GM19099 (cell line): ENCODE data around the gene TBC1D16.

Experiments
- POLR2A ChIP-seq: IDR thresholded peaks from 3 replicates; pipeline ENCODE4 v1.6.1; 2011; ENCODE audit warnings: low read depth; ENCODE audit not compliant: insufficient read length; ENCODE audit errors: extremely low read depth

The TBC1D16 gene

GRCh38 chr17:79984045-79984840, 51.4 kb downstream of the TBC1D16 start:
- TF ChIP-seq POLR2A: no peak

DNA sequence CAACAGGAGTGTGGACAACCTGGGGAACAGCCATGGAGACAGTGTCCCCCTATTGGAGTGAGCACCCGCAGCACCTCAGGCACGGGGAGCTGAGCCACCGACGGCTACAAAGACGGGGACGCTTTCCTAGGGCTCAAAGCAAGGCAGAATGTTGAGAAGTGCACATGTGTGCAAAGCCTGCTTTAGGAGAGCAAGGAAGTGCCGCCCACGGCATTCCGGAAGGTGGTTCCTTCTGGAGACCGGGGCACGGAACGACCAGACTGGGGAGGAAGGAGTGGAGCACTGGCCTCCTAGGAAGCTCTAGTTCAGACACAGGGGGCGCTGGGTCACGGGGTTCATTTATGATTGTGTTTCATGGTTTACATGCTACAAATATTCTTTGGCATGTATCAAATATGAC, 52.2 kb downstream of the TBC1D16 start:
- TF ChIP-seq POLR2A: no peak

DNA sequence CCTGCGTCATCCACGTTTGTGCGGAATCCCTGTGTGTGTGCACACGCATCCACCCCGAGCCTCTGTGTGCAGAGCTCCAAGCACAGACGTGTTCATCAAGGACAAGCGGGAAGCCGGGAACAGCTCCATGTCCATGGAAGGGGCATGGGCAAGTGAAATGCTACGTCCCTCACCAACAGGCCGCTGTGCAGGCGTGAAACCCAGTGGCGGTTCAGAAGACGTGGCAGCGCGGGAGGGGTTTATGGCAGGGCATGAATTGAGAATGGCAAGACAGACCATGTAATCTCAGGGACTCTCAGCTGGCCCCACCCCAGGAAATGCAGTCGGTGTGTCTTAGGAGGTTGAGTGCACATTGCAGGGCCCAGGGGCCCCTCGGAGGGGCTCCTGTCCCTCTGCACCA, 52.7 kb downstream of the TBC1D16 start:
- no peak for TF ChIP-seq POLR2A

DNA sequence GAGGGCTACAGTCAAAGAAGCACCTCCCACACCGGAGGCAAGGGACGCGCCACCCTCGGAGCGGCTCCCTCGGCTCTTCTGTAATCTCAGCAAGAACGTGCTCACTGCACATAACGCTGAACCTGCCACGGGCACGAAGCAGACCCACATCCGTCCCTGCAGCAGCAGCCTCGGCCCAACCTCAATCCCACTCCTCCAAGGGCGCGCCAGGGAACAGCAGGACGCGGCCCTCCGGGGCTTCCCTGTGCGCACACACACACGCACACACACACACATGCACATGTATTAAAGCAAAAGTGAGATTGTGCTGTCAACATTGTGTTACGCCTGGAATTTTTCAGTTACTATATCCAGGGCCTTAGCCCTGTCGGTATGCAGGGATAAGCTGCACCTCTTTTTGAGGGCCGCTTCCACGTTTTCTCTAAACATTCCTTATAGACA, 54.0 kb downstream of the TBC1D16 start:
- TF ChIP-seq POLR2A: no peak

DNA sequence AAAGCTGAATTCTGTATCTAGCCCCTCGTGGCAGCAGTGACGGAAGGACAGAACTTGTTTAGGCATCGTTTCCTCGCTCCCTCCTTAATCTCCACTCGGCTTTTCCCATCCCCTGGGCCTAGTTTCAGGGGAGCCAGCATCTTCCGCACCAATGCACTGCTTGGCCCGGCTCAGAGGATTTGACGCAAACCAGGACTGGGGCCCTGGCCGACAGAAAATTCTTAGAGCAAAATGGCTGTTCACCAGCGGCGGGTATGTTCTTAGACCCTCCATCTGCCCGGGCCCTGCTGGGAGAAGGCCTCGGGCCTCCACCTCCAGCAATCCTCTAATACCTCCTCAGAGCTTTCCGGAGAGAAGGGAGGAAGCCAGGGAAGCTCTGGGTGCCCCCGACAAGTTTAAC, 54.6 kb downstream of the TBC1D16 start:
- TF ChIP-seq POLR2A: no peak

- no peak for TF ChIP-seq POLR2A
Measured at GRCh38 chr17:79980246-79981043, 55.2 kb downstream of the TBC1D16 start.

DNA sequence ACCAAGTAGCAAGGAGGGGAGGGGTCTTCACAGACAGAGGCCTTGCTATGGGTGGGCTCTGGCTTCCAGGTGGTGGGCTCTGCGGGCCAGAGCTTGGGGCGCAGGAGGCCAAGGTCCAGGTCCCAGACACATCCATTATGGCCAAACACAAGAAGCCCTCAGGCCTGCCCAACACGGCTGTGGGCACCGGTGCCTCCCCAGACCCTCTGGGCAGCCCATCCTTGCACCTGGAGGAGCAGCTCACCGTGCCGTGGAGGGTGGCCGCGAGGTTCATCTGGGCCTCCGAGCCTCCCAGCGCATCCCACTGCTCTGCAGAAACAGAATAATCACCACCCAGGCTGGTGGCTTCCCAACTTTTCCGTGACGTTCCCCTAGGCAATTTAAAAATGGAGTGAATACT, 55.9 kb downstream of the TBC1D16 start:
- no peak for TF ChIP-seq POLR2A

DNA sequence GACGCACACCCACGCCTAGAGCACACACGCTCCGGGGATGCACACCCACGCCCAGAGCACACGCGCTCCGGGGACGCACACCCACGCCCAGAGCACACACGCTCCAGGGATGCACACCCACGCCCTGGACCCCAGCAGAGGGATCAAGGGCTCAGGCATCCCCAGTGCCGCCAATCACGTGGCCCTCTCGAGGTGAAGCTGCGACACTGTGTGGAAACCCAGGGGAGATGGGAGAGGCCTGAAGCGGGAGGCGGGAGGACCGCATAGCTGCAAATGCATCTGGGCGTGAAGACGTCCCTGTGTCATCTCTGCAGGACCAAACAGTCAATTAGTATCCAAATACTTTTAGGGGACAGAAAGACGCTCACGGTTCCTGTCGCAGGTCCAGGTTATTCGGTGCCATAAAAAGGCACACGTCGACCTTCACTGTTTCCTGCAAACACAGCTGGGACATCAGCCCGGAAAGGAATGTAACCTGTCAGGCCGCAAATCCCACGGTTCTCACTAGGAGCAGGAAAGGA, 56.4 kb downstream of the TBC1D16 start:
- TF ChIP-seq POLR2A: no peak

DNA sequence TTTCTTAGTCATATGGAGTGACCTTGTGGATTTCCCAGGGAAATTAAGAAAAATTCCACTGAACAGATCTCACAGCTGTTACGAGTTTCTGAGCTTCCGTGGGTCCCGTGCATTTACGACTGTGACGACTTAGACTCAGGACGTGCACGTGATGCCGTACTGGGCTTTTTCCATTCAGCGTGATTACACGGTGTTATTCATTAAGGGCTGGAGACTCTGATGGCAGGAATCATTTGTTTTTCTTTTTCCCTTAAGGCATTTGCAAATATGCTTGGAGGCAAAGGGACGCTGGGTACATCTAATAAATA, 57.2 kb downstream of the TBC1D16 start:
- TF ChIP-seq POLR2A: no peak

DNA sequence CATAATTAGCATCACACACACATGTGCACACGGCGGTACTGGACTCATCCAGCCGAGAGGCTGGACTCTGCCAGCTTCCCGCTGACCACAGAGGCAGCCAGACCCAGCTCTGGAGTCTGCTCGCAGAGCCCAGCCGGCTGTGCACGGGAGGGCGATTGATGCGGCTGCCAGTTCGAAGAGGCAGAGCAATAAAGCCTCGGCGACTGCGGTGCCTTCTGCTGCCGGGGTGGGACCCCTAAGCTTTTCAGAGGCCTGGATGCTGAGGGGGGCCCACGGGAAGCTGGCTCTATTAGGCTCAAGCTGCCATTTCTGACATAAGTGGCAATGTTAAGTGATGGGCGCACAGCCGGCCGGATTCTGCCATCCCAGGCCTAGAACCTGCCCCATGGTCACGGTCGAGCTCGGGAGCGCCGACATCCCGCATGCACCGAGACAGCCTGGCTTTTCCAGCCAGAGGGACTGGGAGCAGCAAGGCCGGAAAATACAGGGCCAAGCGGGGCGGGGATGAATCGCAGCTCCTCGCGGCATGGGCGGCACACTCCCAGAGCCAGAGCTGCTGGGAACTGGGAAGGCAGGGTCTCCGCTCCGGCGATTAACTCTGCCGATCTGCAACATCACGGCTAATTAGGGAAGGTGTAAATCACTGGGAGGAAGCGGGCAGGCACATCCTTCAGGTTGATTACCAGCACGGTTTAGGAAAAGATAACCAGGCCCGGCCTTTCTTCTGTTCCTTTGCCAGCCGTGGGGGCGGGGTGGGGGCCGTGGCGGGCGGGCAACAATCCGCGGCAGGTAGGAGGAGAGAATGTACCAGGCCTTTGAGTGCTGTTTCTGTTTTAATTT, 57.7 kb downstream of the TBC1D16 start:
- TF ChIP-seq POLR2A: no peak

DNA sequence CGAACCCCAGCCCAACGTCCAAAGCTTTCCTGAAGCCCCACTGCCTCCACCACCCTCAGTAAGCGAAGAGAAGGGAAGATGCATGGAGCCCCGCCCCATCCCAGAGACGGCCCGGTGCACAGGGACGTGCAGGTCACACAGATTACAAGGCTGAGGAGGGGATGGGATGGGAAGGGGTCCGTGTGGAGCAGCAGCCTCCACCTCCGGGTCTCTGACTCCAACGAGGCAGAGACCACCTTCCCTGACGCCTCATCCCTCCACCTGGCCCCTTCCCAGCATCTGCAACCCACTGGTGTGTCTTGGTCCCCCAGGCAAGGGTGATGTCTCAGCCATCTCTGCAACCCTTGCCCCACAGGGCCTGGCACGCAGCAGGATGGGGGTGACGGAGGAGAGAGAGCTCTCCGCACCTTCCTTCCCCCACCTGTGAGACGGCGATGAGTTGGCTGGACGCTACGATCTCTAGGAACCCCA, 58.5 kb downstream of the TBC1D16 start:
- TF ChIP-seq POLR2A: no peak

DNA sequence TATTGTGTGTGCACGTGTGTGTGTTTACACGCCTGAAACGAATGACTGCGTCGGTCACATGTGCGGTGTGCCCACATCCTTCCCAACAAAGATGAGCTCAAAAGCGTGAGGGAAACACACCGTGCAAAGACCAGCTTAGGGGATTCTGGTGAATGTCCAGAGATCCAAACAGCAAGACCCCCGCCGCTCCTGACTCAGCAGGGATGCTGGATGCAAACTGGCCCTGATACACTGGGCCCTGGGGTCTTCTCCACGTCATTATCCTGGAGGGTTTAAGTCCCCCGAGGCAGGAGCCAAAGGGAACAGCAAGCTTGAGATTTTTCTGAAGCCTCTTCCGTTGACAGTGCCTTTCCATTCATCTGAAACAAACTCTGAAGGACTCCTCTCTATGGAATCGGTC, 59.2 kb downstream of the TBC1D16 start:
- no peak for TF ChIP-seq POLR2A

DNA sequence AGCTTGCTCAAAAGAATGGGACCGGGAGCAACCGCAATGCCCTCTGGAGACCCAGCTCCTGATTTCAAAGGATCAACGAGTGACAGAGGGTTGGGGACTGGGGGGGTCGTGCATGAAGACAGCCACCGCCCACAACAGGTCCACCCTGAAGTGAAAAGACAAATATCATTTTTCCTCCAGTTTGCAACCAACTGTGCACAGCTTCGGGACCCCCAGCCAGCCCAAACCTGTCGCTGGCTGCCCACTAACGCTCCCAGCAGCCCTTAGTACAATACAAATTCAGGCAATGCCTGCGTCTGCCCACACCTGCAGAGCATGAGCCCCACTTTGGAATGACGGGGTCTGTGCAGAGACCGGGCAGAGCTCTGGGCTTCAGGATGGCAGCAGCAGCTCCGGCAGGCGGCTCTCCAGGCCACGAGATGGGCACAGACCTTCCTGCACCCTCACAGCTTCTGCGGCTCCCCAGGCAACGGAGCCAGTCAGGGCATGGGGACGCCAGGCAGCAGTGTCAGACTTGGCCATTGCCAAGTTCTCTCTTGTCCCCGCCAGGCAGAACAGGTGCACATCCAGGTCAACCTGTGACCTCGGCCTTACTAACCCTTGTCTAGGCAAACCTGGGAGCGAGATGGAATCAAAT, 60.1 kb downstream of the TBC1D16 start:
- no peak for TF ChIP-seq POLR2A

GRCh38 chr17:79974566-79975497, 60.8 kb downstream of the TBC1D16 start:
- no peak for TF ChIP-seq POLR2A

GRCh38 chr17:79971651-79972050, 64.0 kb downstream of the TBC1D16 start:
- TF ChIP-seq POLR2A: no peak
